Activated CD4-positive, alpha-beta T cell treated with anti-CD3 and anti-CD28 coated beads for 4 hours (primary cell): ENCODE data around the gene NT5DC2.

Experiments
- DNase-seq, 2 donors: peaks; one replicate each; pipeline ENCODE4 v3.0.0-alpha.2; 2020

Gene NT5DC2

DNA sequence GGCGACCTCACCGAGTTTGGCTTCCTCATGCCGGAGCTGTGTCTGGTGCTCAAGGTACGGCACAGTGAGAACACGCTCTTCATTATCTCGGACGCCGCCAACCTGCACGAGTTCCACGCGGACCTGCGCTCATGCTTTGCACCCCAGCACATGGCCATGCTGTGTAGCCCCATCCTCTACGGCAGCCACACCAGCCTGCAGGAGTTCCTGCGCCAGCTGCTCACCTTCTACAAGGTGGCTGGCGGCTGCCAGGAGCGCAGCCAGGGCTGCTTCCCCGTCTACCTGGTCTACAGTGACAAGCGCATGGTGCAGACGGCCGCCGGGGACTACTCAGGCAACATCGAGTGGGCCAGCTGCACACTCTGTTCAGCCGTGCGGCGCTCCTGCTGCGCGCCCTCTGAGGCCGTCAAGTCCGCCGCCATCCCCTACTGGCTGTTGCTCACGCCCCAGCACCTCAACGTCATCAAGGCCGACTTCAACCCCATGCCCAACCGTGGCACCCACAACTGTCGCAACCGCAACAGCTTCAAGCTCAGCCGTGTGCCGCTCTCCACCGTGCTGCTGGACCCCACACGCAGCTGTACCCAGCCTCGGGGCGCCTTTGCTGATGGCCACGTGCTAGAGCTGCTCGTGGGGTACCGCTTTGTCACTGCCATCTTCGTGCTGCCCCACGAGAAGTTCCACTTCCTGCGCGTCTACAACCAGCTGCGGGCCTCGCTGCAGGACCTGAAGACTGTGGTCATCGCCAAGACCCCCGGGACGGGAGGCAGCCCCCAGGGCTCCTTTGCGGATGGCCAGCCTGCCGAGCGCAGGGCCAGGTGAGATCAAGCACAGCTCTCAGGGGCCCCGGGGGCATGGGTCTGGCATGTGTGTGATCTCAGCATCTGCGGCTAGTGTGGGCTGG lies 45.6 kb downstream of the NT5DC2 start:
- DNase-seq, result no peak

DNA sequence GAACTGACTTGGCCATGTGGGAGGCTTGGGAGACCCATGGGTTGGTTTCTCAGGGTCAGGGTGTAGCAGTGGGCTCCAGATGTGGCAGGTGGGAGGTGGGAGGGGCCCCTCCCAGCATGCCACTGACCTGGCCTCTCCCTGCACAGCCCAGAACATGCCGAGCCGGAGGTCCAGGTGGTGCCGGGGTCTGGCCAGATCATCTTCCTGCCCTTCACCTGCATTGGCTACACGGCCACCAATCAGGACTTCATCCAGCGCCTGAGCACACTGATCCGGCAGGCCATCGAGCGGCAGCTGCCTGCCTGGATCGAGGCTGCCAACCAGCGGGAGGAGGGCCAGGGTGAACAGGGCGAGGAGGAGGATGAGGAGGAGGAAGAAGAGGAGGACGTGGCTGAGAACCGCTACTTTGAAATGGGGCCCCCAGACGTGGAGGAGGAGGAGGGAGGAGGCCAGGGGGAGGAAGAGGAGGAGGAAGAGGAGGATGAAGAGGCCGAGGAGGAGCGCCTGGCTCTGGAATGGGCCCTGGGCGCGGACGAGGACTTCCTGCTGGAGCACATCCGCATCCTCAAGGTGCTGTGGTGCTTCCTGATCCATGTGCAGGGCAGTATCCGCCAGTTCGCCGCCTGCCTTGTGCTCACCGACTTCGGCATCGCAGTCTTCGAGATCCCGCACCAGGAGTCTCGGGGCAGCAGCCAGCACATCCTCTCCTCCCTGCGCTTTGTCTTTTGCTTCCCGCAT lies 46.4 kb downstream of the NT5DC2 start:
- DNase-seq, result no peak

DNA sequence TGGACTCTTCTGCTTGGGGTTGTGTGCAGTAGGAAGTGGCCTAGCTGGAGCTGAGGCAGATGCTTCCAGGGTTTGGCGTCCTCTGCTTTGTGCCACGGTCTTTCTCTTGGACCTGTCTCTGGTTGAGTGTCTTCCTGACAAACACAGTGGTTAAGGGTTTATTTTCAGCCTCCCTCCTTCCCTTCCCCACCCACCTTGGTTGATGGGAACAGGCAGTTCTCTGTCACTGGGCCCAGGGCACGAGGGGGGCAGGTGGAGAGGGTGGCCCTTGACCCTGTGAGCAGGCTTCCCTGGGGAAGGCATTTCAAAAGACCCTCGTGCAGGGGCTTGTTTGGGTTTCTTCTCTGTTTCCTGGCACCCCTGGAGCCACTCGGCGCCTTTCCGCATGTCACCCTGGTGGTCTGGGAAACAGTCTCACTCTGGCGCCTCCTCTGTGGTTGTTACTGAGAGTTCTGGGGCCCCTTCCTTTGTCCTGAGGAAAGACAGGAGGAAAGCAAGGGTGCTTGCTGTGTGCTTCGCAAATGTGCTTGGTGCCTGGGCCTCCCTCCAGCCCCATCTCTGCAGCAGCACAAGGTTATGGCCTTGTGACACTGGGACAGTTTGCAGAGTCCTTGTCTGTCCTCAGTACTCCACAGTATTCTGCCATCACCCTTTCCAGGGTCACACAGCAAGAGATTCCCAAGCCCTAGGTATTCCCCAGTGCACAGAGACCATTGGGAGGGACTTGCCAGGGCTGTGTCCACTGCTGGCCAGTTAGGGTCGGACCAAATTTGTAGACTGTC lies 48.8 kb downstream of the NT5DC2 start:
- no peak for DNase-seq

DNA sequence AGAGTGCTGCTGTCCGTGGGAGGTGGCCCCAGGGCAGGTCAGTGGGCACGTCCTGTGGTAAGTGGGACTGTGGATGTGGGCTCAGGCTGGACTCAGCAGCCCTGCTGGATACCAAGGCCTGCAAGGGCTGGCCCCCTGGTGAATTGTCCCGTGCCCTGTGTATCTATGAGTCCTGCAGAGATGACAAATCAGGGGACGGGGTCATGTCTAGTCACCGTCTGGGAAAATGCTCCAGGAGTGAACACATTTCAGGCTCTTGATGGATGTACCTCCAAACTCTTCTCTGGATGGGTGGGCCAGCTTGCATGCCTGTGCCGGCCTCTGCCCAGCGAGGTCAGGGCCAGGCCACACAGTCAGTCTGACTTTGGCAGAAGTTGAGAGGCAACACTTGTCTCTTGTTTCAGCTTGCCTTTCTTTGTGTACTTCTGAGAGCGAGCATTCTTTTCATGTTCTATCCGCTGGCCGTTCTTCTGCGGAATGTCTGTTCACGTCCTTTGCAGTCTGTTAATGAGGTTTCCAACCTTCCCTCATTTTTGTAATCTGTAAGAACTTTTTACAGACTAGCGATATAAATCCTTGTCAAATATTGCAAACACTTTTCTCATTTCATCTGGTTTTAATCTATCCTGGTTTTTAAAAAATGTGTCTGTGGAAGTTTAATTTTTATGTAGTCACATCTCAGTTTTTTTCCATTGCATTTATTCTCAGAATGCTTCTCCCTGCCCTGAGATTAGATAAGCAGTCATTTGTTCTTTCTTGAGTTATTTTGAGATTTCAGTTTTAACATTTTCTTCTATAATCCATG lies 49.9 kb downstream of the NT5DC2 start:
- no peak for DNase-seq

DNA sequence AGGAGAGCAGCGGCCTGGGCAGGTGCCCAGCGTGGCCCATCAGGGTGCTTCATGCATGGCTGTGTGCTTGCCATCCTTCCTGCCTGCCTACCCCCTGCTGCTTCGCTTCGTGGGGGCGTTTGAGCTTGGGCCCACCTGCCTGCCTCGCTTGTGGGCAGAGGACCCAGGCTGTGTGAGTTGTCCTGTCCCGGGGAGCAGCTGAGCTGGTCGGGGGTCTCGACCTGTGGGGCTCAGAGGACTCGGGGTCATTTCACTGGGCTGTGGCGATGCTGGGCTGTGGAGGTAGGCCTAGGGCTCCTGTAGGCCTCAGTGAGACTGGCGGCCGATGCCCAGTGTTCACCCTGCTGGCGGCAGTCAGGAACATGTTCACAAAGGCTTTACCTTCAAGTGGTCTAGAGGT lies 50.6 kb downstream of the NT5DC2 start:
- DNase-seq, result no peak

DNA sequence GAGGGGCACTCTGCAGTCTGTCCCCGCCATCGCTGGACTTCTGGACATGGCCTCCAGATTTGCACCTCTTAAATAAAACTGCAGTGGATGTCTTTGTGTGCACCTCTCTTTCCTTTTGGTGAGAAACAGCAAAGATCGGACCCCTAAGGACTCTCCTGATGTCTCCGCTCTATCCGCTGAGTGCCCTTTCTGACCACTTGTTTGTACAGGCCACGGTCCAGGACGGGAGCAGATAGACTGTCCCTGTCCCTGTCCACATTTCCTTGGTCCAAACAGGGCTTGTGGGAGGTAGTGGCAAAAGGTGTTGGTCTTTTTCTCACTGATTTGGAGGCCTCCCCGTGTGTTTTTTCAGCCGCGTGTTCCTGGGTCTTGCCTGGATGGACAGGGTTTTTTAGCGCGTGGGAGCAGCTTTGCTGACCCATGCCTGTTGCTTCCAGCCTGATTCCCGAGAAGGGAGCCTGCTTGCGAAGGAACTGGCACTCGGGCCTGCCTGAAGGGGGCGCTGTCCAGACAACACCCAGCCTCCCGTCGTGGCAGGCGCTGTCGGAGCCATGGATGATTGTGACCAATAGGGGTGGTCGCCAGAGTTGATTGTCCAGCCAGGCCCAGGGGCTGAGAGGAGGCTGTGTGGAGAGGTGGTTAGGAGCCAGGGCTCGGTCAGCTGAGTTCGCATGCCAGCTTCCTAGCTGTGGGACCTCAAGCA lies 51.7 kb downstream of the NT5DC2 start:
- DNase-seq, result no peak

DNA sequence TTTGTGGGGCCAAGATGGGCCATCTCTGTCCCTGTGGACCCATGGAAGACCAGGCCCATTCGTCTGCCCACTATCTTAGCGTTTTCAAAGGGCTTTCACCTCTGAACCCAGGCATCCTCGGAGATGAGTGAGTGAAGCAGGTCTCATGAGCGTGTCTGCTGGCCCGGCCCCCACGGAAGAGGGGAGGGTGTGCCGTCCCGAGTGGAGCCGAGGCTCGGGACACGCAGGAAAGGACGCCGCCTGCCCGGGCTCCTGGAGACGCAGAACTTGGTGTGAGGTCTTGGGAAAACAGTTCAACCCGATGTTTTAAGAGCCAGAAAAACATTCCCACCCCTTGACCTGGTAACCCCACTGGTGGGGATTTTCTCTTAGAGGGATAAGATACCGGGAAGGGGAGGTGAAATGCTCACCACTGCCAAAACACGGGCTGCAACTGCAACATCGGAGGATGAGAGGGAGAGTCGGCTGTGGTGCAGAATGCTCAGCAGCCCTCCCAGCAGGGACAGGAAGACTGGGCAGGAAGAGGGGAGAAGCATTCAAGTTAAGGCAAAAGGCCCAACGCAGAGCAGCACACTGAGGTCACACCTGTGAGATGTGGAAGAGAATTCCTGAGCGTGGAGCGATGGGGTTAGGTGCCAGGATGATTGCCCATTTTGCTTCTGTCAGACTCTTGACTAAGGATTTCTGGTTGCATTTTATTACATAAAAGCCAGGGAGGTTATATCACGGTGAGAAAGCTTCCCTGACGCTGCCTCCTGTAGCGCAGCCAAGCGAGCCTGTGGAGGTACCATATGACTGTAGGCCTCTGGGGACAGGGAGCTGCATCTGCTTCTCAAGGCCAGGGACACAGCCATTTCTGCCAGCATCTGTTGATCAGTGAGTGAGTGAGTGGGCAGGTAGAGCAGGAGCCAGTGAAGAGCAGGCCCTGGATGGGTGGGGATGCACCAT lies 52.6 kb downstream of the NT5DC2 start:
- no peak for DNase-seq

DNA sequence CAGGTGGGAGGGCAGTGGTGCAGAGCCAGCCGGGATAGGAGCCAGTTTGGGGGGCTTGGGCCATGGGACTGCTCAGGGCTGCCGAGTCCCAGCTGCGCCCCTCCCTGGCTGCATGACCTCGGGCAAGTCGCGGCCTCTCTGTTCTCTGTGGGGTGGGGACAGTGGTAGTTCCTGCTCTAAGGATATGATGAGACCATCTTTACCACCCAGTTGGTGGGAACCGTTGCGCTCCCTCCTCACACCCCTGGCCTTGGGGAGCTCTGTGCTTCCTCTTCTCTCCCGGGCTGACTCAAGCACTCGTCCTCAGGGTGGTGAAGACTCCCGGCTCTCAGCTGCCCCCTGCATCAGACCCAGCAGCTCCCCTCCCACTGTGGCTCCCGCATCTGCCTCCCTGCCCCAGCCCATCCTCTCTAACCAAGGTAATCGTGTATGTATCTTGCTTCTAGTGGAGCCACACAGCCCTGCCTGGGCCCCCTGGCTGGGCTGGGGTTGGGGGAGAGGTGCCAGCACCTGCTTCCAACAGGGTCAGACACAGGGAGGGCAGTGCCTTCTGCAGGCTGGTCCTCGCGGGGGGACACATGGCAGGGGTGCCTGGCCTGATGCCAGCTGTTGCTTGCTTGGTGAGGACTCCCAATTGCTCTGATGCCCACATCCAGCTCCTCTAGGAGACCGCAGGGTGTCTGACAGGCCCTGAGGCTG lies 53.6 kb downstream of the NT5DC2 start:
- no peak for DNase-seq

DNA sequence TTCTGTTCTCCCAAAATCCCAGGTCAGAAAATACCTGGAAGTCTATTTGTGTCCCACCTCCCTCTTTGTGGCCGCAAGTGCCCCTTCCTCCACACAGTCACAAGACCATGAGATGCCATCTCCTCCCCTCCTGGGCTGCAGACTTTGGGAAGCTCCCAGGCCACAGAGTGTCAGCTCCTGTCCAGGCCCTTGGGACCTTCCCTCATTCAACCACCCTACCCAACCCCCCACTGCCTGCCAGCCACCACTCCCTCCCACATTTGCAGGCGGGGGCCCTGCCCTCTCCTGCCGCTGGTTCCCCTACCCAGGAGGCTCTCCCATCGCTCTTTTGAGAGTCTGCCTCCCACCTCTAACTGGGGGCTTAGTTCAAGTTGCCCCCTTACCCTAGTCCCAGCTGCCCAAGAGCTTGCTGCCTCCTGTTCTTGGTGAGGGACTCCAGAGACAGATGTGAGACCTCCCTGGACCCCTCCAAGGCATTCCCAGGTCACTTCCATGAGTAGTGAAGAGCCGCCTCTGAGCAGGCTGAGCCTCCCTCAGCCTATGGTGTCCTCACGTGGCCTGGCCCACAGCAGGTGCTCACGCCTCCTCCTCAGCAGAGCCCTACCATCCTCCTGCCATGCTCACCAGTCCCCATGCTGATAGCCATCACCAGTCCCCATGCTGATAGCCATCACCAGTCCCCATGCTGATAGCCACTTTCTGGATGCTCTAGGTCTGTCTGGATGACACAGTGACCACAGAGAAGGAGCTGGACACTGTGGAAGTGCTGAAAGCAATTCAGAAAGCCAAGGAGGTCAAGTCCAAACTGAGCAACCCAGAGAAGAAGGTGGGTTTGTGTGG lies 54.4 kb downstream of the NT5DC2 start:
- DNase-seq, result no peak

DNA sequence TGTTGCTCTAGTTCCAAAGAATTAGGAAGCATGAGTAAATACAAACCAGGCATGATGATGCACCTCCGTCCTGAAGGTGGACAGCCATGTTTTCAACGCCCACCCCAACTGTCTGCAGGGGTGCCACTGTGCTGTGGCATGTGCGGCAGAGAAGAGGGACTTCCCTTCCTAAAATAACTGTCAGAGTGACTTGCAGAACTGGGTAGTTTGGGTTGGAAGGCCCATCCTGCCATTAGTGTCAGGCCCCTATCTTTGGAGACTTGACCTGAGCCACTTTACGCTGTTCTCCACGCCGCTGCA lies 55.9 kb downstream of the NT5DC2 start:
- no peak for DNase-seq

DNA sequence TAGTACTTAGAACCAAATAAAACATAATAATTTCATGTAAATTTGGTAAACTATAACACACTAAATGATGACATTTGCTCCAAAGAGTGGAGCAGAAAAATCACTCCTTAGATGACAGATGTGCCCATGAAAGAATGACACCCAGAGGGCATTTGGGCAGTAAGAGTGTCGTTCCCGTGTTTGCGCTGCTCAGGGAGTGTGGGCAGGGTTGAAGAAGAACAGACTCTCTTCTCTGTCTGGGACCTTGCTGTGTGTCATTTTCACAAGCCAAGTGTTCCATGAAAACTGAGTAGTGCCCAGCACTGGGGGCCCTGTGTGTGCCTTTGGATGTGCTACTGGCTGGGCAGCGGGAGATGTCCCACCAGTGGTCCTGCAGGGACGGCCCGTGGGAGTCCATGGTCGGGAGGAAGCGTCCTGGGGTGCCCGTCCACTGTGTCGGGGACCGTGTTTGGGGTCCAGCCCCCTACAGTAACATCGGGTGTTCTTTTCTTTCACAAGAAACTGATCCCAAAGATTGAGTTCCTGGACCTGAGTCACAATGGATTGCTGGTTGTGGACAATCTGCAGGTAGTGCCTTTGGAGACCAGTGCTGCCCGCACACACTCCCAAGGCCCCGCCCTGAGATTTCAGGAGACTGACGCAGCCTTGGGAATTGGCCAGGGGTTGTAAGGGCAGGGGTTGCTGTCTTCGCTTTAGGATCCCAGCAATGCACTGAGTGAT lies 56.4 kb downstream of the NT5DC2 start:
- DNase-seq, result no peak
